ENCODE measurements around the gene ASIP. TPM values are rescaled to one million over a fixed set of nuclear protein-coding genes. Genes with fewer than 3 reads are reported as not detected.
A peak's percentile ranks its signal among the peaks of the same experiment; 100 is the strongest.

Gene ASIP
- total and polyA plus RNA-seq, 2 of the 13 experiments (the other 11 are each of a cell fraction or from before 2014, with no cell fraction given): not detected

DNA sequence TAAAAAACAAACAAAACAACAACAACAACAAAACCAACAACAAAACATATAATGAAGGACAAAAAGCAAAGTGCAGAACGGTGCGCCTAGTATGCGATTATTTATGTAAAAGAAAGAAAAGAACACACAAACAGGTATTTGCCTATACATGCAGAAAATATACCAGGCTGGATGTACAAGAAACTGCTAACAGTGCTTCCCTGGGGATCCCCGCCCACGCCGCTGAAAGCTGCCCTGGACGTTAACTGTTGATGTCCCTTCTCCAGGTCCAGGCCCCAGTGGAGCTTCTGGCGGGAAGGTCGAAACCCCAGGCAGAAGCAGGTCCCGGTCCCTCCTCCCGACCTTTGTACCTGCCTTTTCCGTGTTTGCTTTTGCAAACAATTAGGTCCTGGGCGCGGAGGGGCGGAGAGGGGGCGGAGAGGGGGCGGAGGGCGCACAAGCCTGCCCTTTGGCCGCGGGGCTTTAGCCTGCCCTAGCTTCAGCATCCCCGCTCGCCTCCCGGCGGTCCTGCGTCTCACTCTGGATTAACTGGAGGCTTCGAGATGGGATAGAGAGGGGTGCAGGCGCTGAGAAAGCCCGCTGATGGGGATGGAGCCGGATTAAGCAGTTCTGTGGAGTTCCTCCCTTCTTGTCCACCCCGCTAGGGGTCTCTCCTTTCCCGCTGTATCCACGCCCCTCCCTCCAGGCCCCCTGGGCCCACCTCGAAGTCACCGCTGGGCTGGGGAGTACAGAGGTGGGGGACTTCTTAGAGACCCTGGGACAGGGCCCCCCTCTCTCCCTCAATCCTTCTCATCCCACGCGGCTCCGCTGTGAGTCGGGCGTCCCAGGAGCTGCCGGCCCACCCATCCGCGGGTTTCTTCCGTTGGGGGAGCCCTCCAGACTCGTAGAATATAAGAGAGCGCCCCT lies 70.1 kb downstream of the ASIP start (continued):
- TF ChIP-seq, protein P1, sequence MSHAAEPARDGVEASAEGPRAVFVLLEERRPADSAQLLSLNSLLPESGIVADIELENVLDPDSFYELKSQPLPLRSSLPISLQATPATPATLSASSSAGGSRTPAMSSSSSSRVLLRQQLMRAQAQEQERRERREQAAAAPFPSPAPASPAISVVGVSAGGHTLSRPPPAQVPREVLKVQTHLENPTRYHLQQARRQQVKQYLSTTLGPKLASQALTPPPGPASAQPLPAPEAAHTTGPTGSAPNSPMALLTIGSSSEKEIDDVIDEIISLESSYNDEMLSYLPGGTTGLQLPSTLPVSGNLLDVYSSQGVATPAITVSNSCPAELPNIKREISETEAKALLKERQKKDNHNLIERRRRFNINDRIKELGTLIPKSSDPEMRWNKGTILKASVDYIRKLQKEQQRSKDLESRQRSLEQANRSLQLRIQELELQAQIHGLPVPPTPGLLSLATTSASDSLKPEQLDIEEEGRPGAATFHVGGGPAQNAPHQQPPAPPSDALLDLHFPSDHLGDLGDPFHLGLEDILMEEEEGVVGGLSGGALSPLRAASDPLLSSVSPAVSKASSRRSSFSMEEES (CRISPR knock-in tag; IDR thresholded peaks at IDR 0.05): no peak; the same call in 1 of the 2 replicates
- TF ChIP-seq SMYD3 (CRISPR knock-in tag; IDR thresholded peaks at IDR 0.05) (0 out of 2 replicates have a peak, but pooled peaks have one; percentile 80), MAFG (CRISPR knock-in tag; IDR thresholded peaks at IDR 0.05) (no peak), ZNF567 (CRISPR knock-in tag; IDR thresholded peaks at IDR 0.05; ENCODE audit: borderline replicate concordance) (no peak), HNRNPL (IDR thresholded peaks at IDR 0.05; ENCODE audit: low read depth, low read length) (no peak; the same call in 1 of the 2 replicates), ZNF619 (CRISPR knock-in tag; IDR thresholded peaks at IDR 0.05) (0 out of 2 replicates have a peak, but pooled peaks have one; percentile 75), NCOA5 (CRISPR knock-in tag; IDR thresholded peaks at IDR 0.05) (no peak), ZNF556 (CRISPR knock-in tag; IDR thresholded peaks at IDR 0.05; ENCODE audit: borderline replicate concordance) (peak; percentile 96; the same call in 1 of the 2 replicates), ZNF331 (CRISPR knock-in tag; IDR thresholded peaks at IDR 0.05) (peak; percentile 90), NFYC (CRISPR knock-in tag; IDR thresholded peaks at IDR 0.05) (0 out of 2 replicates have a peak, but pooled peaks have one; percentile 17), ZNF224 (CRISPR knock-in tag; IDR thresholded peaks at IDR 0.05) (peak; percentile 7; the same call in 1 of the 2 replicates), NR2F1 (CRISPR knock-in tag; IDR thresholded peaks at IDR 0.05) (peak; percentile 81 to 84; a peak in 3 of 4 replicates), NFYB (CRISPR knock-in tag; IDR thresholded peaks at IDR 0.05) (no peak)
- TF ChIP-seq, protein P2, sequence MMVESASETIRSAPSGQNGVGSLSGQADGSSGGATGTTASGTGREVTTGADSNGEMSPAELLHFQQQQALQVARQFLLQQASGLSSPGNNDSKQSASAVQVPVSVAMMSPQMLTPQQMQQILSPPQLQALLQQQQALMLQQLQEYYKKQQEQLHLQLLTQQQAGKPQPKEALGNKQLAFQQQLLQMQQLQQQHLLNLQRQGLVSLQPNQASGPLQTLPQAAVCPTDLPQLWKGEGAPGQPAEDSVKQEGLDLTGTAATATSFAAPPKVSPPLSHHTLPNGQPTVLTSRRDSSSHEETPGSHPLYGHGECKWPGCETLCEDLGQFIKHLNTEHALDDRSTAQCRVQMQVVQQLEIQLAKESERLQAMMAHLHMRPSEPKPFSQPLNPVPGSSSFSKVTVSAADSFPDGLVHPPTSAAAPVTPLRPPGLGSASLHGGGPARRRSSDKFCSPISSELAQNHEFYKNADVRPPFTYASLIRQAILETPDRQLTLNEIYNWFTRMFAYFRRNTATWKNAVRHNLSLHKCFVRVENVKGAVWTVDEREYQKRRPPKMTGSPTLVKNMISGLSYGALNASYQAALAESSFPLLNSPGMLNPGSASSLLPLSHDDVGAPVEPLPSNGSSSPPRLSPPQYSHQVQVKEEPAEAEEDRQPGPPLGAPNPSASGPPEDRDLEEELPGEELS (CRISPR knock-in tag; IDR thresholded peaks at IDR 0.05): peak; percentile 98
- TF ChIP-seq, protein P3, sequence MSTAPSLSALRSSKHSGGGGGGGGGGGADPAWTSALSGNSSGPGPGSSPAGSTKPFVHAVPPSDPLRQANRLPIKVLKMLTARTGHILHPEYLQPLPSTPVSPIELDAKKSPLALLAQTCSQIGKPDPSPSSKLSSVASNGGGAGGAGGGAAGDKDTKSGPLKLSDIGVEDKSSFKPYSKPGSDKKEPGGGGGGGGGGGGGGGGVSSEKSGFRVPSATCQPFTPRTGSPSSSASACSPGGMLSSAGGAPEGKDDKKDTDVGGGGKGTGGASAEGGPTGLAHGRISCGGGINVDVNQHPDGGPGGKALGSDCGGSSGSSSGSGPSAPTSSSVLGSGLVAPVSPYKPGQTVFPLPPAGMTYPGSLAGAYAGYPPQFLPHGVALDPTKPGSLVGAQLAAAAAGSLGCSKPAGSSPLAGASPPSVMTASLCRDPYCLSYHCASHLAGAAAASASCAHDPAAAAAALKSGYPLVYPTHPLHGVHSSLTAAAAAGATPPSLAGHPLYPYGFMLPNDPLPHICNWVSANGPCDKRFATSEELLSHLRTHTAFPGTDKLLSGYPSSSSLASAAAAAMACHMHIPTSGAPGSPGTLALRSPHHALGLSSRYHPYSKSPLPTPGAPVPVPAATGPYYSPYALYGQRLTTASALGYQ (CRISPR knock-in tag; IDR thresholded peaks at IDR 0.05): peak; percentile 94
- TF ChIP-seq, protein P4, sequence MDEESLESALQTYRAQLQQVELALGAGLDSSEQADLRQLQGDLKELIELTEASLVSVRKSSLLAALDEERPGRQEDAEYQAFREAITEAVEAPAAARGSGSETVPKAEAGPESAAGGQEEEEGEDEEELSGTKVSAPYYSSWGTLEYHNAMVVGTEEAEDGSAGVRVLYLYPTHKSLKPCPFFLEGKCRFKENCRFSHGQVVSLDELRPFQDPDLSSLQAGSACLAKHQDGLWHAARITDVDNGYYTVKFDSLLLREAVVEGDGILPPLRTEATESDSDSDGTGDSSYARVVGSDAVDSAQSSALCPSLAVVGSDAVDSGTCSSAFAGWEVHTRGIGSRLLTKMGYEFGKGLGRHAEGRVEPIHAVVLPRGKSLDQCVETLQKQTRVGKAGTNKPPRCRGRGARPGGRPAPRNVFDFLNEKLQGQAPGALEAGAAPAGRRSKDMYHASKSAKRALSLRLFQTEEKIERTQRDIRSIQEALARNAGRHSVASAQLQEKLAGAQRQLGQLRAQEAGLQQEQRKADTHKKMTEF (CRISPR knock-in tag; IDR thresholded peaks at IDR 0.05): peak; percentile 90
- TF ChIP-seq, protein P5, sequence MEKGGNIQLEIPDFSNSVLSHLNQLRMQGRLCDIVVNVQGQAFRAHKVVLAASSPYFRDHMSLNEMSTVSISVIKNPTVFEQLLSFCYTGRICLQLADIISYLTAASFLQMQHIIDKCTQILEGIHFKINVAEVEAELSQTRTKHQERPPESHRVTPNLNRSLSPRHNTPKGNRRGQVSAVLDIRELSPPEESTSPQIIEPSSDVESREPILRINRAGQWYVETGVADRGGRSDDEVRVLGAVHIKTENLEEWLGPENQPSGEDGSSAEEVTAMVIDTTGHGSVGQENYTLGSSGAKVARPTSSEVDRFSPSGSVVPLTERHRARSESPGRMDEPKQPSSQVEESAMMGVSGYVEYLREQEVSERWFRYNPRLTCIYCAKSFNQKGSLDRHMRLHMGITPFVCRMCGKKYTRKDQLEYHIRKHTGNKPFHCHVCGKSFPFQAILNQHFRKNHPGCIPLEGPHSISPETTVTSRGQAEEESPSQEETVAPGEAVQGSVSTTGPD (CRISPR knock-in tag; IDR thresholded peaks at IDR 0.05): peak; percentile 82; the same call in 1 of the 2 replicates
- TF ChIP-seq, protein P6, sequence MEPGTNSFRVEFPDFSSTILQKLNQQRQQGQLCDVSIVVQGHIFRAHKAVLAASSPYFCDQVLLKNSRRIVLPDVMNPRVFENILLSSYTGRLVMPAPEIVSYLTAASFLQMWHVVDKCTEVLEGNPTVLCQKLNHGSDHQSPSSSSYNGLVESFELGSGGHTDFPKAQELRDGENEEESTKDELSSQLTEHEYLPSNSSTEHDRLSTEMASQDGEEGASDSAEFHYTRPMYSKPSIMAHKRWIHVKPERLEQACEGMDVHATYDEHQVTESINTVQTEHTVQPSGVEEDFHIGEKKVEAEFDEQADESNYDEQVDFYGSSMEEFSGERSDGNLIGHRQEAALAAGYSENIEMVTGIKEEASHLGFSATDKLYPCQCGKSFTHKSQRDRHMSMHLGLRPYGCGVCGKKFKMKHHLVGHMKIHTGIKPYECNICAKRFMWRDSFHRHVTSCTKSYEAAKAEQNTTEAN (CRISPR knock-in tag; conservative IDR thresholded peaks at IDR 0.05): no peak; the same call in 1 of the 2 replicates

Measured in HepG2 (cell line).